ENCODE results near the gene MAP3K4.

The MAP3K4 gene, protein sequence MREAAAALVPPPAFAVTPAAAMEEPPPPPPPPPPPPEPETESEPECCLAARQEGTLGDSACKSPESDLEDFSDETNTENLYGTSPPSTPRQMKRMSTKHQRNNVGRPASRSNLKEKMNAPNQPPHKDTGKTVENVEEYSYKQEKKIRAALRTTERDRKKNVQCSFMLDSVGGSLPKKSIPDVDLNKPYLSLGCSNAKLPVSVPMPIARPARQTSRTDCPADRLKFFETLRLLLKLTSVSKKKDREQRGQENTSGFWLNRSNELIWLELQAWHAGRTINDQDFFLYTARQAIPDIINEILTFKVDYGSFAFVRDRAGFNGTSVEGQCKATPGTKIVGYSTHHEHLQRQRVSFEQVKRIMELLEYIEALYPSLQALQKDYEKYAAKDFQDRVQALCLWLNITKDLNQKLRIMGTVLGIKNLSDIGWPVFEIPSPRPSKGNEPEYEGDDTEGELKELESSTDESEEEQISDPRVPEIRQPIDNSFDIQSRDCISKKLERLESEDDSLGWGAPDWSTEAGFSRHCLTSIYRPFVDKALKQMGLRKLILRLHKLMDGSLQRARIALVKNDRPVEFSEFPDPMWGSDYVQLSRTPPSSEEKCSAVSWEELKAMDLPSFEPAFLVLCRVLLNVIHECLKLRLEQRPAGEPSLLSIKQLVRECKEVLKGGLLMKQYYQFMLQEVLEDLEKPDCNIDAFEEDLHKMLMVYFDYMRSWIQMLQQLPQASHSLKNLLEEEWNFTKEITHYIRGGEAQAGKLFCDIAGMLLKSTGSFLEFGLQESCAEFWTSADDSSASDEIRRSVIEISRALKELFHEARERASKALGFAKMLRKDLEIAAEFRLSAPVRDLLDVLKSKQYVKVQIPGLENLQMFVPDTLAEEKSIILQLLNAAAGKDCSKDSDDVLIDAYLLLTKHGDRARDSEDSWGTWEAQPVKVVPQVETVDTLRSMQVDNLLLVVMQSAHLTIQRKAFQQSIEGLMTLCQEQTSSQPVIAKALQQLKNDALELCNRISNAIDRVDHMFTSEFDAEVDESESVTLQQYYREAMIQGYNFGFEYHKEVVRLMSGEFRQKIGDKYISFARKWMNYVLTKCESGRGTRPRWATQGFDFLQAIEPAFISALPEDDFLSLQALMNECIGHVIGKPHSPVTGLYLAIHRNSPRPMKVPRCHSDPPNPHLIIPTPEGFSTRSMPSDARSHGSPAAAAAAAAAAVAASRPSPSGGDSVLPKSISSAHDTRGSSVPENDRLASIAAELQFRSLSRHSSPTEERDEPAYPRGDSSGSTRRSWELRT (N-terminal part only)

GRCh38 chr6:160991406-160992060 lies at the start of gene MAP3K4:
TSS of gene MAP3K4 (plus strand) at chr6:160991769. CDS start at chr6:160991932, 163 bp downstream.
- peak; percentile 46 for DNase-seq (ENCODE audit: low read depth)
- H3K4me3 ChIP-seq (ENCODE audit: low read depth, low read length), result peak within 1 kb of the TSS; percentile 90
- TF ChIP-seq, protein P1, sequence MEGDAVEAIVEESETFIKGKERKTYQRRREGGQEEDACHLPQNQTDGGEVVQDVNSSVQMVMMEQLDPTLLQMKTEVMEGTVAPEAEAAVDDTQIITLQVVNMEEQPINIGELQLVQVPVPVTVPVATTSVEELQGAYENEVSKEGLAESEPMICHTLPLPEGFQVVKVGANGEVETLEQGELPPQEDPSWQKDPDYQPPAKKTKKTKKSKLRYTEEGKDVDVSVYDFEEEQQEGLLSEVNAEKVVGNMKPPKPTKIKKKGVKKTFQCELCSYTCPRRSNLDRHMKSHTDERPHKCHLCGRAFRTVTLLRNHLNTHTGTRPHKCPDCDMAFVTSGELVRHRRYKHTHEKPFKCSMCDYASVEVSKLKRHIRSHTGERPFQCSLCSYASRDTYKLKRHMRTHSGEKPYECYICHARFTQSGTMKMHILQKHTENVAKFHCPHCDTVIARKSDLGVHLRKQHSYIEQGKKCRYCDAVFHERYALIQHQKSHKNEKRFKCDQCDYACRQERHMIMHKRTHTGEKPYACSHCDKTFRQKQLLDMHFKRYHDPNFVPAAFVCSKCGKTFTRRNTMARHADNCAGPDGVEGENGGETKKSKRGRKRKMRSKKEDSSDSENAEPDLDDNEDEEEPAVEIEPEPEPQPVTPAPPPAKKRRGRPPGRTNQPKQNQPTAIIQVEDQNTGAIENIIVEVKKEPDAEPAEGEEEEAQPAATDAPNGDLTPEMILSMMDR (IDR thresholded peaks at IDR 0.05; ENCODE audit: control insufficient read depth, extremely low read depth, insufficient read depth), result no peak

DNA sequence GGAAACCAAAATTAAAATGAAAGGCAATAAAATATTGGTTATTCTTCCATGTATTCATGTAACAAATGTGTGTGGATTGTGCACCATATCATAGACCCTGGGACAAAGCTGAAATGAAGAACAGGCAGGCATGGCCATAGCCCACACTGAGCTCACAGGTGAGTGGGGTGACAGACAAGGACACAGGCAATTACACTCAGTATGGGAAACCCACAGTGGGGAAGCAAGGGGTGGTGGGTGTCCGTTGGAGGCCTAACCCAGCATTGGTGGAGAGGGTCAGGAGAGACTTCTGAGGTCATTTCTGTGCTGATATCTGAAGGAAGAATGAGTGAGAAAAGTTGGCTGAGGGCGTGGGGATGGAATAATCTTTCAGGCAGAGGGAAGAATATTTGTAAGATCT lies 47.6 kb upstream of the MAP3K4 start:
- H3K4me3 ChIP-seq (ENCODE audit: low read depth, low read length), result no peak overlapping the region
- TF ChIP-seq, protein P1 (IDR thresholded peaks at IDR 0.05; ENCODE audit: control insufficient read depth, extremely low read depth, insufficient read depth), result no peak

DNA sequence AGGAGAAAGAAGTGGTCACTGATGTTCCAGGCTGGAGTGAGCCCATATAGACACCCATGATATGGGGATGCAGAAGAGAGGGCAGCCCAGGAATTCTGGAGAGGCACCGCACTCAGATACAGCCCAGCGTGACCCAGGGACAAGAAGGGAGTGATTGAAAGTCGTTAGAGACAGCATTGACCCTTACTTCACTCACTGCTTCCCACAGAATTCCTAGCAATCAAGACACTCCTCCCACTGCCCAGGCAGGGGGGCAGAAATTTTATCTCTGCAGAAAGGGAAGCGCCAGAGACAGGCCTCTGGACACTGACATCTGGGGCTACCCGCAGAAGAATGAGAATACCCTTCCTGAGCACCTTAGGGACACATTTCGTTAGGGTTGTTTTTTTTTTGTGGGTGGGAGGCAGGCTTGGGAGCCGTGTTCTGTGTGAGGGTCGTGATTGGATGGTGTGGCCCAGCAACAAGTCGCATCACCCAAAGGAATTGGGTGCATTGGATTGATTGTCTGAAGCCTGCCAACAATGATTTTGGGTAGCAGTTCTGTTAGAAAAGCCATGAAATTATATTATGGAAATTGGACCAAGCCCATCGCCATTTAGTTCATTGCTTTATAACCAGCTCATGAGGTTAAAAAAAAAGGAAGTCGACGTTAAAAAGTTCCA lies 45.9 kb upstream of the MAP3K4 start:
- TF ChIP-seq, protein P1 (IDR thresholded peaks at IDR 0.05; ENCODE audit: control insufficient read depth, extremely low read depth, insufficient read depth), result no peak
- no peak overlapping the region for H3K4me3 ChIP-seq (ENCODE audit: low read depth, low read length)
- no peak for DNase-seq (ENCODE audit: low read depth)

More for the DNA sequence above, 47.6 kb upstream of the MAP3K4 start:
- DNase-seq (ENCODE audit: low read depth), result no peak

- no peak overlapping the region for H3K4me3 ChIP-seq (ENCODE audit: low read depth, low read length)
- TF ChIP-seq, protein P1 (IDR thresholded peaks at IDR 0.05; ENCODE audit: control insufficient read depth, extremely low read depth, insufficient read depth), result no peak
- DNase-seq (ENCODE audit: low read depth), result no peak
Measured at GRCh38 chr6:160949531-160949930, 42.0 kb upstream of the MAP3K4 start.

DNA sequence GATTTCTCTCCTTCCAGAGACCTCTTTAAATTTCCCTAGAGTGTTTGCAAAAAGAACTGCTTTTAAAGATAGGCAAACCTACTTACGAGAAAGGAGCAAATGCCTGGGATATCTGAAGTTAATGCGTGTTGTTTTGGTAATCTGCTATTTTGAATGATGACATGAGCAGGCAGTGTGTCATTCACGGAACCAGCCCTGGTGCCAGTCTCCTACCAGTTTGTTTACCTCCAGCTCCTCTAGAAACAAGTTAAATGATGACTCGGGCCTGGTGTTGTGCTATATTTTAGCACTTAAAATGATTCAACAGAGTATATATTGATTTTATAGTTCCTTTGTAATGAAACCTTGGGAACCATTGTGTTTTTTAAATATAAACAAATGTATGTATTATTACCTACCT lies 41.1 kb upstream of the MAP3K4 start:
- TF ChIP-seq, protein P1 (IDR thresholded peaks at IDR 0.05; ENCODE audit: control insufficient read depth, extremely low read depth, insufficient read depth), result no peak
- H3K4me3 ChIP-seq (ENCODE audit: low read depth, low read length), result no peak overlapping the region
- DNase-seq (ENCODE audit: low read depth), result peak; percentile 57

Measured in LNCaP clone FGC (cell line).